ENCODE results near the gene AANAT. TPM values are rescaled to one million over a fixed set of nuclear protein-coding genes. Genes with fewer than 3 reads are reported as not detected.

The AANAT gene
- total and polyA plus RNA-seq, 11 donors, result 0.19 TPM; not detected in 10

DNA sequence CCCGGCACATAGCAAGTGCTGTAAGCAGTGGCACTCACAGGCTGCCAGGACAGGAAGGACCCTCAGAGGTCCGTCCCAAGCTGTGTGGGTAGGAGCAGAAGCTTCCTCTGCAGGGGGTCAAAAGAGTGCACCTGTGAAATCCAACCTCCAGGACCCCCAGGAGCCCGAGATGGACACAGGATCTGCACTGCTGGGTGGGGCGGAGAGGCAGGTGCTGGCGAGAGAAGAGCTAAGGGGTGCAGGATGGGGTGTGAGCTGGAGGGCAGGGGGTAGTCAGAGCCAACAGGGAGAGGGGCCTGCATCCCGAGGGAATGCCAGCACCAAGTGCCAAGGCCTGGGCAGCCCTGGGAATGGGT is 650 bp upstream of the AANAT start:
- TF ChIP-seq, protein P1, sequence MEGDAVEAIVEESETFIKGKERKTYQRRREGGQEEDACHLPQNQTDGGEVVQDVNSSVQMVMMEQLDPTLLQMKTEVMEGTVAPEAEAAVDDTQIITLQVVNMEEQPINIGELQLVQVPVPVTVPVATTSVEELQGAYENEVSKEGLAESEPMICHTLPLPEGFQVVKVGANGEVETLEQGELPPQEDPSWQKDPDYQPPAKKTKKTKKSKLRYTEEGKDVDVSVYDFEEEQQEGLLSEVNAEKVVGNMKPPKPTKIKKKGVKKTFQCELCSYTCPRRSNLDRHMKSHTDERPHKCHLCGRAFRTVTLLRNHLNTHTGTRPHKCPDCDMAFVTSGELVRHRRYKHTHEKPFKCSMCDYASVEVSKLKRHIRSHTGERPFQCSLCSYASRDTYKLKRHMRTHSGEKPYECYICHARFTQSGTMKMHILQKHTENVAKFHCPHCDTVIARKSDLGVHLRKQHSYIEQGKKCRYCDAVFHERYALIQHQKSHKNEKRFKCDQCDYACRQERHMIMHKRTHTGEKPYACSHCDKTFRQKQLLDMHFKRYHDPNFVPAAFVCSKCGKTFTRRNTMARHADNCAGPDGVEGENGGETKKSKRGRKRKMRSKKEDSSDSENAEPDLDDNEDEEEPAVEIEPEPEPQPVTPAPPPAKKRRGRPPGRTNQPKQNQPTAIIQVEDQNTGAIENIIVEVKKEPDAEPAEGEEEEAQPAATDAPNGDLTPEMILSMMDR (IDR thresholded peaks at IDR 0.05), result no peak
- no peak for TF ChIP-seq POLR2A (IDR thresholded peaks at IDR 0.05)
- Histone ChIP-seq H3K27me3 (no peaks in the 10 kb centered on the region), H3K4me3 (no peak overlapping the region), H3K4me1 (peaks cover 0 to 12% (median 2%) of the 10 kb centered on the region in 12 donors), H3K36me3 (peaks cover 0 to 22% (median 0%) of the 10 kb centered on the region in 9 donors), H3K9me3 (no peaks in the 10 kb centered on the region), H3K27ac (no peak overlapping the region)
- WGBS, 4 donors, result 87 to 91% (median 89%) methylated on average over 5 to 6 of the region's 6 CpGs
- intact Hi-C loops (cut with DNase I), result loop anchor here (1.0 to 5.0 kb wide), 4 partner anchors 38 to 81 kb away; no protein-coding TSS in a partner anchor
- DNase-seq, result peak in 1 of 5 donors; percentile 42
- ATAC-seq, result no peak

DNA sequence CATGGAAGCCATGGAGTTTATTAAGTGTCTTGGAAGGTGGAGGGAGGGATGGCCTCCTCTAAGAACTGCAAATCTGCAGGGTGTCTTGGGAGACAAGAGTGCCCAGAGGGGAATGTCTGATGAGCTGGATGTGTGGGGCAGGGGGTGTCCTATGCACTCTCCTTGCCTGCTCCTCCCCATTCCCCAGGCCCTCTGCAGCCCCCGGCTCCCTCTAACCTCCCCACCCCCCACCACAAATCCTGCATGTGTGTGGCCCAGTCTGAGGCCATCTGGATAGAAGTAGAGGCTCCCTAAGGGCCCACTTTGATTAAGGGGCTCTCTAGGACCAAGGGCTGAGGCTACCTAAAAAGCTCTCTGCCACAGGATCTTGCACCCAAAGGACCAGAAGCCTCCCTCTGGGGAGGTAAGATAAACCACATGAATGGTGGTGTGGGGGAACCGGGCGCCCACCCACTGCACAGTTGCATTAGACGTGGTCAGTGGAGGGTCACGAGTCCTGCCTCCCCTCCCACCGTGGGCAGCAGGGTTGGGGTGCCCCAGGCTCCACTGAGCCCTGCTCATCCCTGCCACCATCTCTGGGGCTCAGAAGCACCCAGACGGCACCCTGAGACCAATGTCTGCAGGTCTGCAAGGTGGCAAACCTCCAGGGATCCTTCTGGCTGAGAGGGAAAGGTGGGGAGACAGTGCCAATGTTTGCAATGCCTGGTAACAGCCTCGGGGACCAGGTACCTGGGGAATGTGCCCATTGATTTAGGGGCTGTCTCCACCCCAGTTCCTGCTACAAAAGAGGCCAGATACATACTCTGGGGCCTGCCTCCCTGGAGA is 618 bp downstream of the AANAT start:
- WGBS, 4 donors, result 57 to 91% (median 82%) methylated on average over 1 to 8 of the region's 8 CpGs
- peaks cover 0 to 12% (median 2%) of the 10 kb centered on the region in 12 donors for H3K4me1 ChIP-seq
- no peak overlapping the region for H3K4me3 ChIP-seq
- intact Hi-C loops (cut with DNase I), result loop anchor here in 3 of 10 donors (2.0 to 5.0 kb wide), 3 partner anchors 37 to 79 kb away; no protein-coding TSS in a partner anchor
- TF ChIP-seq, protein P1 (IDR thresholded peaks at IDR 0.05), result no peak
- no peak for TF ChIP-seq POLR2A (IDR thresholded peaks at IDR 0.05)
- DNase-seq (peak in 1 of 5 donors; percentile 44), ATAC-seq (no peak)
- H3K9me3 ChIP-seq, result no peaks in the 10 kb centered on the region
- H3K27me3 ChIP-seq, result no peaks in the 10 kb centered on the region
- peaks cover 0 to 35% (median 5%) of the 10 kb centered on the region in 9 donors for H3K36me3 ChIP-seq
- no peak overlapping the region for H3K27ac ChIP-seq

DNA sequence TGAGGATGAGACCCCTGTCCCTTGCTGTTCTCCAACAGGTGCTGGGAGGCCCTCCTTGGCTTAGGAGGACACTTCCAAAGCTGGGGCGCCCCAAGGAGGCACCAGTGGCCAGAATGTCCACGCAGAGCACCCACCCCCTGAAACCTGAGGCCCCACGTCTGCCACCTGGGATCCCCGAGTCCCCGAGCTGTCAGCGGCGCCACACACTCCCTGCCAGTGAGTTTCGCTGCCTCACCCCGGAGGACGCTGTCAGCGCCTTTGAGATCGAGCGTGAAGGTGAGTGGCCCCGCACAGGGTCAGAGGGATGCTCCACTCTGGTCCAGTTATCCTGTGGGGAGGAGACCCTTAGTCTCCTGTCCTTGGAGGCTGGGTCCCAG is 1.2 kb downstream of the AANAT start:
- Histone ChIP-seq H3K36me3 (peaks cover 0 to 41% (median 7%) of the 10 kb centered on the region in 9 donors), H3K27ac (no peak overlapping the region), H3K4me1 (peaks cover 0 to 12% (median 2%) of the 10 kb centered on the region in 12 donors), H3K9me3 (no peaks in the 10 kb centered on the region), H3K4me3 (no peak overlapping the region), H3K27me3 (no peaks in the 10 kb centered on the region)
- TF ChIP-seq POLR2A (IDR thresholded peaks at IDR 0.05), result no peak
- TF ChIP-seq, protein P1 (IDR thresholded peaks at IDR 0.05), result no peak
- DNase-seq, result peak in 1 of 5 donors; percentile 39
- intact Hi-C loops (cut with DNase I), result loop anchor here in 1 of 10 donors (5.0 kb wide), 1 partner anchor 79 kb away; no protein-coding TSS in a partner anchor
- 89 to 95% (median 93%) methylated on average over 7 to 14 of the region's 14 CpGs for WGBS, 4 donors
- no peak for ATAC-seq
